HL-60 (cell line): ENCODE measurements around the gene SLC35G6.

Source experiments
- DNase-seq, 2 experiments: peaks; one replicate each; pipeline ENCODE4 v3.0.0-alpha.2; 2010 to 2020; ENCODE audit warnings: low read depth in 1 of 2, low spot score in 1 of 2
- H3K27ac ChIP-seq: fragments of 250-450 bp; sonication (Bioruptor Pico); replicated peaks from 2 replicates; pipeline ENCODE4 v1.5.1; 2020; ENCODE audit warnings: mild to moderate bottlenecking, moderate library complexity
- H3K27me3 ChIP-seq: fragments of 250-450 bp; sonication (Bioruptor Pico); 2 replicates; pipeline ENCODE4 v1.5.1; 2021; ENCODE audit warnings: mild to moderate bottlenecking, moderate library complexity; ENCODE audit not compliant: insufficient read depth, poor library complexity, severe bottlenecking
- H3K4me3 ChIP-seq: replicated peaks from 2 replicates; pipeline ENCODE4 v1.5.1; 2011; ENCODE audit warnings: mild to moderate bottlenecking, control low read depth, low read length; ENCODE audit not compliant: insufficient read depth
- CTCF ChIP-seq: IDR thresholded peaks from one replicate; pipeline ENCODE4 v1.5.1; 2011; ENCODE audit warnings: low read length, control low read depth, inconsistent platforms; ENCODE audit not compliant: insufficient read depth
- GABPA ChIP-seq: IDR thresholded peaks from 2 replicates; pipeline ENCODE4 v1.6.1; 2012; ENCODE audit warnings: low read depth
- POLR2AphosphoS5 ChIP-seq: IDR thresholded peaks from 2 replicates; pipeline ENCODE4 v1.6.1; 2012; ENCODE audit warnings: low read depth
- REST ChIP-seq: IDR thresholded peaks from 2 replicates; pipeline ENCODE4 v1.6.1; 2012; ENCODE audit warnings: low read depth; ENCODE audit not compliant: insufficient replicate concordance
- SPI1 ChIP-seq: IDR thresholded peaks from 2 replicates; pipeline ENCODE4 v1.6.1; 2012; ENCODE audit warnings: low read depth, mild to moderate bottlenecking, borderline replicate concordance

The SLC35G6 gene

GRCh38 chr17:7499161-7499560, 17.9 kb downstream of the SLC35G6 start:
- Histone ChIP-seq H3K27me3 (no peaks in the 10 kb centered on the region), H3K4me3 (no peak overlapping the region), H3K27ac (no peak overlapping the region)
- no peak for DNase-seq
- TF ChIP-seq GABPA, result no peak
- TF ChIP-seq CTCF, result no peak
- no peak for TF ChIP-seq SPI1
- no peak for TF ChIP-seq POLR2AphosphoS5
- no peak for TF ChIP-seq REST

GRCh38 chr17:7501729-7502128, 20.5 kb downstream of the SLC35G6 start:
- Histone ChIP-seq H3K27me3 (no peaks in the 10 kb centered on the region), H3K27ac (no peak overlapping the region), H3K4me3 (no peak overlapping the region)
- TF ChIP-seq POLR2AphosphoS5 (no peak), REST (no peak), CTCF (no peak), SPI1 (no peak), GABPA (no peak)
- DNase-seq, result no peak

DNA sequence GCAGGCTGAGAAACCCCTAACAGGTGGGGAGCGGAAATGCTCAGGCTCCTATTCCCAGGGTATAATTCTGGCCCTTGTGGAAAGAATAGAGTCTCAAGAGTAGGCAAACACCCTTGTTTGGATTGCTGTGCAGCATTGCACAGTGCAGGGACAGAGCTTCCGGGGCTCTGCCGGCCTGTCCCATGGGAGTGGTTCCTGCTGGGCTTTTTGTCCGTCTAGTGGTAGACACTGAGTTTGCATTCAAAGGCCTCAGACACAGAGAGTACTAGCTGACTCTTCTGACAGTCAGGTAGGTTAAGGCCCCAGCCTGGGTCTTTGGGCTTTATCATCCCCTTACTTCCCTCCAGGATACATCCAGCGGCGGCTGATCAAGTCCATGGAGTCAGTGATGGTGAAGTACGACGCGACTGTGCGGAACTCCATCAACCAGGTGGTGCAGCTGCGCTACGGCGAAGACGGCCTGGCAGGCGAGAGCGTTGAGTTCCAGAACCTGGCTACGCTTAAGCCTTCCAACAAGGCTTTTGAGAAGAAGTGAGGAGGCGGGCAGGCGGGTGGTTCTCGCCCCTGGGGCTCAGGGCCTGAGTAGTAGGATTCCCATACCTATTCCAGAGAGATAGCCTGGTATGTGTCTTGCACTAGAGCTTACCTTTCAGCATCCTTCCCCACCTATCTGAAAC, 21.1 kb downstream of the SLC35G6 start:
- H3K27ac ChIP-seq, result no peak overlapping the region

More for the DNA sequence above, 21.1 kb downstream of the SLC35G6 start:
- Histone ChIP-seq H3K4me3 (no peak overlapping the region), H3K27me3 (no peaks in the 10 kb centered on the region)
- no peak for TF ChIP-seq REST
- no peak for DNase-seq
